PC-9 (cell line): ENCODE results near the gene FIGNL2.

Experiments used
- EZH2 ChIP-seq: fragments of 200-600 bp; sonication (generic); IDR thresholded peaks from 2 replicates; pipeline ENCODE4 v1.8.0; 2017; ENCODE audit warnings: antibody characterized with exemption, low read depth
- TF ChIP-seq, protein P1 (sequence below): fragments of 200-600 bp; sonication (generic); conservative IDR thresholded peaks from 2 replicates; pipeline ENCODE4 v1.6.1; 2017; ENCODE audit warnings: mixed run types, antibody characterized with exemption, mild to moderate bottlenecking, moderate library complexity

DNA sequence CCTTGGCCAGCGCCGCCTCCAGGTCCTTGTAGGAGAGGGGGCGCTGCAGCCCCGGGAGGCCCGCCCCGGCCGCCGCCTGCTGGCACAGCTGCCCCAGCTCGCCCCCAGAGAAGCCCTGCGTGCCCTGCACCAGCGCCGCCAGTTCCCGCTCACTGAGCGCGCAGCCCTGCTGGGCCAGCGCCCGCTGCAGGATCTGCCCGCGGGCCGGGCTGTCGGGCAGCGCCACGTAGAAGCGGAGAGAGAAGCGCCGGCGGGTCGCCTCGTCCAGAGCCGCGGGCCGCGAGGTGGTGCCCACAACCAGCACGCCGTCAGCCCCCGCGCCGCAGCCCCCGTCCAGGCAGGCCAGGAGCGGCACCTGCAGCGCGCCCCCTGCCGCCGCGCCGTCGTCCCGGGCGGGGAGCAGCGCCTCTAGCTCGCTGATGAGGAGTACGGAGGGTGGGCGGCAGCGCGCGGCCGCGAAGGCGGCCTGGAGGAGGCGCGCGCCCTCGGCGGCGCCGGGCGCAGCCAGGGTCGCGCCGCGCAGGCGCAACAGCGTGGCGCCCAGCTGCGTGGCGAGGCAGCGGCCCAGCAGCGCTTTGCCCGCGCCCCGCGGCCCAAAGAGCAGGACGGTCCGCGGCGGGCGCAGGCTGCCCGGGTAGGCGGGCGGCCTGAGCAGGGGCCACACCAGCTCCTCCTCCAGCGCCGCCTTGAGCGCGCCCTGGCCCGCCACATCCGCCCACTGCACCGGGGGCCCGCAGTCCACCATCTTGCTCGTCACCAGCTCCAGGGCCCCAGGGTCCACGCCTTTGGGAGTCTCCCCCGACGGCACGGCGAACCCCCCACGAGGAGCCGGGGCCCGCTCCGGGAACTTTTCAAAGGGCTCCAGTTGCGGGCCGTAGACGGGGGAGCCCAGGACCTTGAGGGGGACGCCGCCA lies 27.7 kb downstream of the FIGNL2 start:
- TF ChIP-seq, protein P1, sequence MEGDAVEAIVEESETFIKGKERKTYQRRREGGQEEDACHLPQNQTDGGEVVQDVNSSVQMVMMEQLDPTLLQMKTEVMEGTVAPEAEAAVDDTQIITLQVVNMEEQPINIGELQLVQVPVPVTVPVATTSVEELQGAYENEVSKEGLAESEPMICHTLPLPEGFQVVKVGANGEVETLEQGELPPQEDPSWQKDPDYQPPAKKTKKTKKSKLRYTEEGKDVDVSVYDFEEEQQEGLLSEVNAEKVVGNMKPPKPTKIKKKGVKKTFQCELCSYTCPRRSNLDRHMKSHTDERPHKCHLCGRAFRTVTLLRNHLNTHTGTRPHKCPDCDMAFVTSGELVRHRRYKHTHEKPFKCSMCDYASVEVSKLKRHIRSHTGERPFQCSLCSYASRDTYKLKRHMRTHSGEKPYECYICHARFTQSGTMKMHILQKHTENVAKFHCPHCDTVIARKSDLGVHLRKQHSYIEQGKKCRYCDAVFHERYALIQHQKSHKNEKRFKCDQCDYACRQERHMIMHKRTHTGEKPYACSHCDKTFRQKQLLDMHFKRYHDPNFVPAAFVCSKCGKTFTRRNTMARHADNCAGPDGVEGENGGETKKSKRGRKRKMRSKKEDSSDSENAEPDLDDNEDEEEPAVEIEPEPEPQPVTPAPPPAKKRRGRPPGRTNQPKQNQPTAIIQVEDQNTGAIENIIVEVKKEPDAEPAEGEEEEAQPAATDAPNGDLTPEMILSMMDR: no peak
- no peak for TF ChIP-seq EZH2
